Measurements from ENCODE around the gene PTMA.
A peak's percentile ranks its signal among the peaks of the same experiment; 100 is the strongest.
"Not testable (repeated sequence)": the region's sequence is repeated elsewhere in the genome, so short reads cannot be mapped to it uniquely, and the experiment has no call there.

PTMA gene, protein sequence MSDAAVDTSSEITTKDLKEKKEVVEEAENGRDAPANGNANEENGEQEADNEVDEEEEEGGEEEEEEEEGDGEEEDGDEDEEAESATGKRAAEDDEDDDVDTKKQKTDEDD

DNA sequence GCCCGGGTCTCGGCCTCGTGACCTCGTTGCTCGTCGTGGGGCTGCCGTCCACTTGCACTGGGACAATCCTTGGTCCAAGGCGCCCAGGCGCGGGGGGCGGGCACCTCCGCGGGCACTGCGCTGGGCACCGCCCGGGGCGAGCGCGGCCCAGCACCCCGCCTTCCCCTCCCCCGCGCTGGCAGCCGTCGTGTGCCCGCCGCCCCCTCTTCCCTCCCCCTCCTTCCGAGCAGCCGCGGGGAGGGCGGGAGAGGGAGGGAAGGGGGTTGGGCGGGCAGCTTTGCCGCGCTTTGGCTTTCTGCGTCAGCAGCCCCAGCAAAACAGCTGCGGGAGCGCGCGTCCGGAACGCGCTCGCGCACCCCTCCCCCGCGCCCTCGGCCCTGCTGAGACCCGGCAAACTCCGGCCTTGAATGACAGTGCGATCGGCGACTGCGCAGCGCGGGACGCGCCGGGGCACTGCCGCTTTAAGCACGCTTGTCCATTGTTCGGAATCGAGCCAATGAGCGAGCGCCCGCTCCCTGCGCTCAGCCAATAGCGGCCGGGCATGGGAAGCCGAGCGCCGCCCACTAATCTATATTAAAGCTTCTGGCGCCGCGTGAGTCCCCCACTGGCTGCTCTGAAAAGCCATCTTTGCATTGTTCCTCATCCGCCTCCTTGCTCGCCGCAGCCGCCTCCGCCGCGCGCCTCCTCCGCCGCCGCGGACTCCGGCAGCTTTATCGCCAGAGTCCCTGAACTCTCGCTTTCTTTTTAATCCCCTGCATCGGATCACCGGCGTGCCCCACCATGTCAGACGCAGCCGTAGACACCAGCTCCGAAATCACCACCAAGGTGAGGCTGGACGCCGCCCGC, at the start of gene PTMA:
Gene PTMA (plus strand): TSS at position 599 of the 846 bp plus-strand sequence. CDS start 182 bp downstream, at position 781.
- DNase-seq, result peak; percentile 99

DNA sequence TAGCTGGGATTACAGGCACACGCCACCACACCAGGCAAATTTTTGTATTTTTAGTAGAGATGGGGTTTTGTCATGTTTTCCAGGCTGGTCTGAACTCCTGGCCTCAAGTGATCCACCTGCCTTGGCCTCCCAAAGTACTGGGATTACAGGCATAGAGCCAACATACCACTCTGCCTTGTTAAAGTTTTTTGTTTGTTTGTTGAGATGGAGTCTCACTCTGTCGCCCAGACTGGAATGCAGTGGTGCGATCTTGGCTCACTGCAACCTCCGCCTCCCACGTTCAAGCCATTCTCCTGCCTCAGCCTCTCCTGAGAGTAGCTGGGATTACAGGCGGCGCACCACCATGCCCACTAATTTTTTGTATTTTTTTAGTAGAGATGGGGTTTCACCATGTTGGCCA, 48.3 kb upstream of the PTMA start:
- DNase-seq, result not testable (repeated sequence)

DNA sequence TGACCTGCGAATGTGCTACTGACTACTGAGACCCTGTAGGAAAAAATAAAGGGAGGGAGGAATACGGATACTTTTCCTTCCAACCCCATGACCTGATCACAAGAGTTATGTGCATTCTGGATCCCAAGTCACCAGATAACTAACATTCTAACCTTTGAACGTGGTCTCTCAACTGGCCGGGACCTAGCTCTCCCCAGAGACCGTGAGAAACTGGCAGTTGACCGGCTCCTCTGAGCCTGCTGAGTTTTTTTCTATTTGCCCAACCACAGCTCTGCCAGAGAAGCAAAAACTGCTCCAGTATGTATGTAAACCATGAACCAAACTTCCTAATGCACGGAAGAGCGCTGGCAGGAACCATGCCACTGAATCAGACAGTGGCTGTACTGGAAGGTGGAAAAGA, 47.5 kb upstream of the PTMA start:
- DNase-seq, result no peak

DNA sequence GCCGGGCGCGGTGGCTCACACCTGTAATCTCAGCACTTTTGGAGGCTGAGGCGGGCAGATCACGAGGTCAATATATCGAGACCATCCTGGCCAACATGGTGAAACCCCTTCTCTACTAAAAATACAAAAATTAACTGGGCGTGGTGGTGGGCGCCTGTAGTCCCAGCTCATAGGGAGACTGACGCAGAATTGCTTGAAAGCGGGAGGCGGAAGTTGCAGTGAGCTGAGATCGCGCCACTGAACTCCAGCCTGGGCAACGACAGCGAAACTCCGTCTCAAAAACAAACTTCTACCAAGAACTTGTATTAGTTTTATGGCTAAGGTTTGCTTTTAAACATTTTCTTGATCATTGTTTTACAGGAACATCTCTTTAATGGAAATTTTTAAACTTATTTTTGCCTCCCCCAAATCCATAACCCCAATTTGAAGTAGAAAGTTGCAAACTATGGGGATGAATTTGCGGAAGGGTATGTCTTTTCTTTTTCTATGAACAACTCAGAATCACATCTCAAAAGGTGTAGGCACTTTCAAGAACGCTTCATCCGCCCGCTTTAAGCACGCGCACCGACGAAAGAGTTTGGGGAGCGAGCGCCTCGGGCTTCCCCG, 46.8 kb upstream of the PTMA start:
- DNase-seq, result no peak

DNA sequence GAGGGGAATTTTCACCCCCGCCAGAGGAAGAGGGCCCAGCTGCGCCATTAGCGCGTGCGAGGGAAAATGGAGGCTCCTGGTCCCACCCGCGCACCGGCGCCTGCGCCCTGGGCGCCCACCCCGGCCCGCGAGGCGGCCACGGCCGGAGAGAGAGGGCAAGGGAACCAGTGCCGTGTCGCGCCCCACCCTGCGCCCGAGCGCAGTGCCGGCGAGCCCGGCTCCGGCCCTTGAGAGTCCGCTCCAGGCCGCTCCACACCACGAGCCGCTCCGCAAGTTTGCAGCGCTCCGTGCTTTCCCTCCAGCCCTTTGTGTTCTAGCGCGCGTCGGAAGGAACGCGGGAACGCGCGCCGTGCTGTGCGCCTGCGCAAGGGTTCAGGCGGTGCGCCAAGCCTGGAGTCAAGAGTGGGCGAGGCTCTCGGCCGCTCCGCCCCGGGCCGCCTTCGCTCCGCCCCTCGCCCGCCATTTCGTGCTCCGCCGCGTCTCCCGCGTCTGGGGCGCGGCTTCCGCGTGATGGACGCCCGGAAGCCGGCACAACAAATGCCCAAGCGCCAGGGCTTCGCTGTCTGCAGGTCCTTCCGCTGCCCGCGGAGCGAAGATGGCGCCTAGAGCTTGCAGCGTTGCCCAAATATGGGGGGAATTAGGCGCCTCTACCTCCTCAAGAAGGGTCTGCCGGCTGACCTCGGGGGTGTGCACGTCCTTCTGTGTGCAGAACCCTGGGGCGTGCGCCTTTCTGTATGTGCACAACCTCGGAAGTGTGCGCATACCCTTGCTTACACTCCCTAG, 46.1 kb upstream of the PTMA start:
- peak; percentile 97 for DNase-seq

DNA sequence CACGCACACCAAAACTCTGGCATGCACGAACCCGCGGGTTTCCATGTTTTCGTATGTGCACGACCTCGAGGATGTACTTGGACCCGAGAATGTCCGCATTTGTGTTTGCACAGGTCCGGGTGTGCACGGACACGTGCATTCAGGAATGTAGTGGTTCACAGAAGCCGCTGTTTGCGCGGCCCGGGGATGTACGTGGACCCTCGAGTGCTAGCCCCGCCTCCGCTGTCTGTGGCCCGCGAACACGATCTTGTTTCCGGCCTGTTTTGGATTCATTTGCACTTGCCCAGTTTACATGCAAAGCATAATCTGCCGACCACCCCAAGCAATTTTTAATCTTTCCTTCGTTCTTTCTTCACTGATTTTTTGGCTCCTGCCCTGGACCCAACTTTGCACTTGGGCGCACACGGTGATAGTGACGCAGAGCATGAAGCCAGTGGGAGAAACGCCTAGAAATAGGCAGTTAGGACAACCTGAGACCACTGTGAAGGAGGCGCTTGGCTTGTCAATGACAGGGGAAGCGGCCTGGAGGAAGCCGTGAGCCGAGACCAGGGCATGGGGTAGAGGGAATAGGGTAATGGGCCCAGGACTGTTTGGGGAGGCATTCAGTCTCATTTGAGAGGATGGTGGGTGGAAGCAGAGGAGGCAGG, 45.4 kb upstream of the PTMA start:
- DNase-seq, result no peak

DNA sequence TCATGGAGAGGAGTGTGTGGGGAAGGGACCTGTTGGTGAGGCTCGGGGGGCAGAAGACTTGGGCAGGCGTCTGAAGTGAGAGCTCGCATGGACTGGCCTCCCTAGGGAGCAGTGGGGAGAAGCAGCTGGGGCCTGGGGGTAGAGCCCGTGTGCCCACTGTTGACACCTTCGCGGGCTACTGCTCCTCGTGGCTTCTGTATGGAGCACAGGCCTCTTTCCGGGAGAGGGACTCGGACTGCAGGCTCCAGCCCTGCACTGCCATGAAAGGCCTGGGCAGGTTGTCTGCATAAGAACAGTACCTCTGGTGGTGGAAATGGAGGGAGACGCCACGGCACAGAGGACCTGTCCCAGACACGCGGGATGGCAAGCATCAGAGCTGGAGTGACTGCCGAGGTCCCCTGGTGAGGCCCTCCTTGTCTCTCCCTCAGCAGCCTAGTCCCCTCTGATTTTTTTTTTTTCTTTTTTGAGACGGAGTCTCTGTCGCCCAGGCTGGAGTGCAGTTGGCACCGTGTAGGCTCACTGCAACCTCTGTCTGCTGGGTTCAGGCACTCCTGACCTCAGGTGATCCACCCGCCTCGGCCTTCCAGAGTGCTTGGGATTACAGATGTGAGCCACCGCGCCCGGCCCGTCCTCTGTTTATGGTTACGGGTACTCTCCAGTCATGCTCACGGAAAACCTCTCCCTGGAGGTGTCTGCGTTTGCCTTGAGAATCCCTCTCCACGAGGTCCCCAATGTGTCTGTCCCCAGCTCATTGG, 44.7 kb upstream of the PTMA start:
- DNase-seq, result no peak

DNA sequence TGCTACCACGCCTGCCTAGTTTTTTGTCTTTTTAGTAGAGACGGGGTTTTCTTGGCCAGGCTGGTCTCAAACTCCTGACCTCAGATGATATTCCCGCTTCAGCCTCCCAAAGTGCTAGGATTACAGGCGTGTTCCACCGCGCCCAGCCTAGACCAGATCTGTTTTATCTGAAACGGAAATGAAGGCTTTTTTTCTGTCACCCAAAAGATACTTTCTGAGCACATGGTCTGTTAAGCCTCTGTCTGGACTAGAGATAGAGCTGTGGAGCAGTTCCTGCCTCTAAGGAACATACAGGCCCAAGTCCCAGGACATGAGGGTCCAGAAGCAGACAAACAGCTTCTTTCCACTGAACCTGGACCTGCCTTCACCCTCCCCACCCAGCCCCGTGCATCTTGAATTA, 43.6 kb upstream of the PTMA start:
- DNase-seq, result no peak

DNA sequence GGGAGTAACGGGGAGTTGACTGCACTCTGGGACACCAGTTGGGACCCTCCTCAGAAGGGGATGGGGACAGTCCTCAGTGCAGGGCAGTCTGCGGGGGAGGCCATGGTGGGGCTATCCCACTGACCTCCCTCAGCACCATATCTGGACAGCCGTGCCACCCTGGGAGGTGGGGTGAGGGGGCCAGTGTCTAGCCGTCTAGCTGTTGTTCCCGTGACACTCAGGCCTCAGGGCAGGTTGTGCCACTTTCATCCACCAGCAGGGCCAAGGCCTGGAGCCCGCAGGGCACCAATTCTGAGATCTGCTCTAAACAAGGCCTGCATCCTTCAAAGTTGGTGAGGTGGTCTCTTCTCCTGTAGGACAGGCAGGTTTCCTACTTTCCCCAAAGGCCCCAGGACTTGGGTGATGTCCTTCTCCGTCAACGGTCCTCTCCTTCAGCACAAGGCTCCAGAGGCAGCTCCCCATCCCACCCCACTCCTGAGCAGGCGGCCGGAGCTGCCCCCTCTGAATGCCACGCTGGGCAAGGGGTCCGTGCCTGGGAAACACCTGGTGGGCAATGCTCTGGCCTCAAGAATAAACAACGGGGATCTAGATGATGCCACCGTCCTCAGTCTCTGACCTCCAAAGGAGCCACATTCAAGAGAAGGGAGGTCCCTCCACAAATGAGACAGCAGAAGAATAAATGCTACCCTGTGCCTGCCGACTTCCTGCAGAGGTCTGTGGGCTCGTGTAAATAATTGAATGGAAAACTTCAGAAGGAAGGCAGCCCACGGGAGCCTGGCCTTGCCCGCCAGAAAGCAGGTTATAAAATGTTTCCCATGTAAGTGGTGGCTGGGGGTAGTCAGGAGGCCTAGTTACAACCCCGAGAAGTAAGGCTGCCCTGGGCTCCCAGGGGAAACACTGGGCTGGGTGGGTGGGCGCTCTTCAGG, 42.8 kb upstream of the PTMA start:
- DNase-seq, result no peak

DNA sequence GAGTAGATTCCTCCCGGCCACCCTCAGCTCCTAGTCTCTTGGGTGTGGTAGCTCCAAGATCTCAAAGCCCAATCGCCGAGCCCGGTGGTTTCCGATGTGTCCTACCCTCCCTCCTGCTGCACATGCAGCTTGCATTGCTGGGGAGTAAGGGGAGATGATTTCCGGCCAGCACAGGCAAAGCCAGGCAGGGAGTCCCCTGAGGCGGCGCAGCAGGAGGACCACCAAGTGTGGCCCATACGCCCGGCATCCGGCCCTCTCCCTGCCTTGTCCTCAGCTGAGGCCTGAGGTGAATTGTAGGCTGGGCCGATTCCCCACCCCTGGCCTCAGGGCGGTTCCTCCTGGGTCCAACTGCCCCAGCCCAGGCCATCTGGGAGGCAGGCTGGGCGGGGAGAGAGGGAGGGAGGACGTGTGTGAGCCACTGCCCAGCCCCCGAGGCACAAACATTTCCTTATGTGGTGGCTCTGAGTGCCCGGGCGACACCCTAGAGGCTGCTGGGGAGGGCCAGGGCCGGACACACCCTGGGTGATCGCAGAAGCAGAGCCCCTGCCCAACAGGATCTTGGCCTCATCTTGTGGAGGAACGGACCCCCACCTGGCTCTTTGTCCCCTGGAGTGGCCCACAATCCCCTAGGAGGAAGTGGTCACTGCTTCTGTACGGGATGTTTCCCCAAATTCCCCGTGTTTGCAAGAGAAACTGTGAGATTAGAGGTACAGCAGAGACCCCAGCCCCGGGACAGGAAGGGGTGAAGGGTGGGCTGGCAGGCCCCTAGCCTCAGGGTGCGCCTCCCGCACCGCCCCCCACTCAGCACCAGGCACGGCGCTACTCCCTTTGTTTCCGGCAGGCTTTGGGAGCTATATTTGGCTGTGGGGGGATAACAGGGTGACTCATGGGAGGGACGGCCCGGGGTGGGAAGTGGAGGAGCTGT, 41.9 kb upstream of the PTMA start:
- no peak for DNase-seq

DNA sequence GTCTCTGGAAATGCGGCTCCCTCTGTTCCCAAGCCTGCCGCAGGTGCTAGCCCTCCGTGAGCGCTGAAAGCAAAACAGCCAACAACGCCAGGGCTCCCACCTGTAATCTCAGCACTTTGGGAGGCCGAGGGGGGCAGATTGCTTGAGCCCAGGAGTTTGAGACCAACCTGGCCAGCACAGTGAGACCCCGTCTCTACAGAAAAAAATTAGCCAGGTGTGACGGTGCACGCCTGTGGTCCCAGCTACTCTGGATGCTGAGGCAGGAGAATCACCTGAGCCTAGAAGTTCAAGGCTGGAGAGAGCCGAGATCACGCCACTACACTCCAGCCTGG, 41.3 kb upstream of the PTMA start:
- no peak for DNase-seq

DNA sequence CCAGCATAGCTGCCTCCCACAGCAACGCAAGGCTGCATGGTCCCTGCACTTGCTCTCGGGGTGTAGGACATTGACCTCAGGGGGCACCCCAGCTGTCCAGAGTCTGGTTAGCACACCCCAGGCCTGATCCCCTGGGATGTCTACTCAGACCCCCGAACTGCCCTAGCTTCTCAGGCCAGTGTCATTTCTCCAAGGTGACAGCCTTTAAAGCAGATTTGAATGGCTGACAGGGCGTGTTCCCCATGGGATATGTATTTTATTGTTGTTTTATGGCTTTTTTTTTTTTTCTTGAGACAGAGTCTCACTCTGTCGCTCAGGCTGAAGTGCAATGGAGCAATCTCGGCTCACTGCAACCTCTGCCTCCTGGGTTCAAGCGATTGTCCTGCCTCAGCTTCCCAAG, 40.8 kb upstream of the PTMA start:
- DNase-seq, result no peak

DNA sequence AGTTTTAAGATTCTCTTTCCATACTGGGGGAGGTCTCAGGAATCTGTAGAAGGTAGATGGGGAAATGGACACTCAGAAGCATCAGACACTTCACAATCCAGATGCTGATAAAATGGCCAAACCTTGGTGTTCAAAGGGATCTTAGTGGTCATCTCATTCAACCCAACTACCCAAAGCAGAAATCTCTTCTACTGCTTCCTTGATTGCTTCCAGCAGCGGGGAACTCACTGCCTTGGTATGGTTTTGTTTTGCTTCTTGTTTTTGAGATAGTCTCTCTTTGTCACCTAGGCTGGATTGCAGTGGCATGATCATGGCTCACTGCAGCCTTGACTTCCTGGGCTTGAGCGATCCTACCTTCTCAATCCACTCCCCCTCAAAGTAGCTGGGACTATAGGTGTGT, 39.3 kb upstream of the PTMA start:
- DNase-seq, result no peak

DNA sequence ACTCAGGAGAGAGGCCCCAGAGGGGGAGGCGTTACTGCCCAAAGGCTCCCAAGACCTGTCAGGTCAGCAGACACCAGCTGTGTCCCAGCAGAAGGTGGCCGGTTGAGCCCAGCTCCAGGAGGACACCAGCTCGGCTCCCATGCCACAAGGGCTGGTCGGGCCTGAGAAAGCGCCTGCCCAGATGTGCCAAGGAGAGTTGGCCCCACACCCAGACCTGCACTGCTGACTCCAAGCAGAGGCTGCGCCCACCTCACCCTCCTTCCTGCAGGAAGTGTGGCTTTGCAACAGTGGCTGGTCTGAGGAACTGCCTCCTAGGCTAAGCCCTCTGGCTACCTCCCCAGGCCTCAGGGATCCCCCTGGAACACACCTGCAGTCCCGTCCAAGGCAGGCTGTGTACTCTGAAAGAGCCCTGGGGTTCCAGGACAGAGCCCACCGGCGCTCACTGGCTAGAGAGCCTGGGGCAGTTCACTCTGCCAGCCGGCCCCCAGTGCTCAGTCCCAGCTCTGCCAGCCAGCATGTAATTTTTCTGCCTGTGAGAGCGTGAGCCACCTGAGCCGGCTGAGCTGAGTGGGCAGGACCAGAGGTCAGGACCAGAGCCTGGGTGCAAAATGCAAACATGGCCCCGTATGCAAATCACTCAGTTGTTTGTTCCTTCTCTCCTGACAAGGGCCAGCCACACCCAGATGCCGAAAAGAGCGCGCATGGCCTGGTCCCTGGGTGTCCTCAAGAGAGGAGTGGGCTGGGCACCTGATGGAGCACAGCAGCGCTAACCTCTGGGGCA, 36.9 kb upstream of the PTMA start:
- DNase-seq, result no peak

DNA sequence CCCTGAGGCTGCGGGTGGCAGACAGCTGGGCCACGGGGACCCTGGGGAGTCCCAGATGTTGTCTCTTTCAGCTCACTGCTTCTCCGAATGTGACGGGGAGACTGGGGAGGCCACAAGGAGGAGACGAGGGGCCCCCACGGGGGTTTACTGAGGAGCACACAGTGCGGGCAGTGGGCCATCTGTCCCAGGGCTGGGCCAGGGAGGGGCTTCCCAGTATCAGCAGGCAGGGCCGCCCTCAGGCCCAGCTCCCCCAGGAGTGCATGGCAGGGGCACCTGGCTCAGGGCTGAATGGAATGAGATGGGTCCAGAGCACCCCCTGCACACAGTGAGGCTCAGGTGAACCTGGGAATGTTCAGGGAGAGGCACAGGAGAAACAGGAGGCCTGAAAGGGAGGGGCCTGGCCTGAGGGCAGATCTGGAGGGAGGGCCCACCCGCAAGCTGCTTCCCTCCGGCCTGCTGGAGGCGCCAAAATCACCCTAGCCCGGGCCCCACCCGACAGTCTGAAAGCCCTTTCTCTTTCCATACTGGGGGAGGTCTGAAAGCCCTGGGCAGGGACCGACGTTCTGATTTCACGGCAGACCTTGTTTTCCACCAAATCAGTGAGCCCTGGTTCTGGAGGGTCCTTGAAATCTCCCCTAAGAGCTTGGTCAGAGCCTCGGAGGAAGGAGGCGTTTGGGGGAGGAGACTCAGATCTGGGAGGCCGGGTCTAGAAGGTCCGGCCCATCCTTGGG, 35.5 kb upstream of the PTMA start:
- DNase-seq, result no peak

DNA sequence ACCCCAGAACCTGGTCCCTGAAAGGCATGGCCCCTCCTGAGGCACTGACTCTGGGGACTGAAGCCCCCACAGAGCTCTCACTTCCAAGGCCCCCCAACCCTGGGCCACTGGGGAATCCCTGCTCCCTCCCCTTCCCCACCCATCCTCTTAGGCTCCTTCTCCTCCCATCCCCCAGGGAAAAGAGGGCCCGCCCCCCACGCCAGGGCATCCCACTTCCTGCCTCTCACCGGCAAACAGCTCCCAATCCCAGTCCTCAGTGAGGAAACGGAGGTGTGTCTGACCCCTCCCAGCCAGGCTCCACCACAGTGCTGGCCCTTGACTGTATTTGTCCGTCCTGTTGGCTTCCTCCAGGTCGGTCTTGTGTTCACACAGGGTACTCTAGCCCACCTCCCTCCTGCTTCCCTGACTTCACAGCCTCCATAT, 35.0 kb upstream of the PTMA start:
- no peak for DNase-seq

DNA sequence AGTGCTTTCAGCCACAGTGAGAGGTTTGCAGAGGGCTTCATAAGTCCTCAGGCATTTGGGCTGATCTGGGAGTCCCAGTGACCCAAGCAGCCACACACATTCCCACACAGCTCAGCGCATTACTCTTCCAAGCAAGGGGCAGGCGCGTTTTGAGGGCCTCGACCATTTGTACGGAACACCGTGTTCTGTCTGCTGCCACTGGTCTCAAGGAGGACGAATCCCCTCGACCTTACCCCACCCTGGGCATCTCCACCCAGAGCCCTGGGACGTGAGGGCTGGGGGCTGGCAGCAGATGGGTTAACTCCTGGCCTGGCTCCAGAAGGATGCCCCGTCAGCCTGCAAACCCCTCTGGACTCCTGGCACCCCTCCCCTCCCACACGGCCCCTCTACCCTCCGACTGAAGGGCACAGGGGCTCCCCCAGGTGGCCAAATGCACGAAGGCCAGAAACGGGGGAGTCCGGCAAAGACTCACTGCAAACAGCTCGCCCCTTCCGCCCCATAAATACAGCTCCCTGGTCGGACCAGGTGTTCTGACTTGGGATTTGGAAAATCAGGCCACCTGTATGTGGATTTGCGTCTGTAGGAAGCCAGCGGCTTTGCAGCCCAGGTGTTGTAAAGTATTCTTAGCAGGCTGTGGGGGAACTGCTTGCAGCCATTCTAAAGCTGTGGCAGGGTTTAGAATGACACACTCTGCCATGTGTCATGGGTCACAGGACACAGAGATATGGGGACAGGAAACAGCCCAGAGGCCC, 33.6 kb upstream of the PTMA start:
- DNase-seq, result peak; percentile 65

DNA sequence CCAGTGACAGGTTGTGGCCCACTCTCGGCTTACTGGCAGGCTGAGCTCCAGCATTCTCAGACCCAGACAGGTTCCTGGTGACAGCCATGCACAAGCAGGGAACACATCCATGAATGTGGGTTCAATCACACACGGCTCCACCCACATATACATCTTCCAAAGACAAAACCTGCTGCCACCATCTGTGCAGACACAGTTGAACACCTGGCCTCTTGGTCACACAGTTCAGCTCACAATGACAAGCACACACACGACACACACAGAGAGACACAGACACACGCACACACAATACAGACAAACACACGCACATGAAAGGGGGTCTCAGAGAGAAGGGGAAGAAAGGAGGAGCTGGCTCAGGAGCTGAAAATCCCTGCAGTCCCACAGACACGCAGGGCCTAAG, 32.1 kb upstream of the PTMA start:
- no peak for DNase-seq
